ENCODE measurements around the gene ZNRD2. TPM values are rescaled to one million over a fixed set of nuclear protein-coding genes. Genes with fewer than 3 reads are reported as not detected.

Gene ZNRD2
- total and polyA plus RNA-seq, 4 experiments from 2014 or later: 24.6 to 74.9 (median 48.8) TPM

DNA sequence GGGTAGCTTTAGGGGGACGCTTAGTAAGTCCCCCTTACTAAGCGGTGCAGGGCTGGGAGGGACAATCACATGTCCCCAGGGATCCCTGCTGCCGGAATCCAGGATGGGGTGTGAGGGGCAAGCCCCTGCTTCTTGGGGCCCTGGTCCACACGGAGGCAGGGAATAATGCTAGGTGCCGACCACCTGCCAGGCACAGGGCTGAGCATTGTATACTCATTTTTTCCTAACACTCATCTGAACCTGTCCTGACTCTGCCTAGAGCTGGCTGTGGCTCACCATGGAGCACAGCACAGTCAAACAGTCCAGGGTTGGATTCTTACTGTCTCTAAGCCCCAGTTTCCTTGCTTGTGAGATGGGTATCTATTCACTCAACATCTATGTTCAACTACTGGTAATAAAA lies 10.7 kb upstream of the ZNRD2 start:
- Mint-ChIP-seq H3K4me1 (peaks cover 37 to 65% (median 52%) of the 10 kb centered on the region in 4 donors), H3K27ac (peak overlapping the region; percentile 55 to 90 (median 81))

DNA sequence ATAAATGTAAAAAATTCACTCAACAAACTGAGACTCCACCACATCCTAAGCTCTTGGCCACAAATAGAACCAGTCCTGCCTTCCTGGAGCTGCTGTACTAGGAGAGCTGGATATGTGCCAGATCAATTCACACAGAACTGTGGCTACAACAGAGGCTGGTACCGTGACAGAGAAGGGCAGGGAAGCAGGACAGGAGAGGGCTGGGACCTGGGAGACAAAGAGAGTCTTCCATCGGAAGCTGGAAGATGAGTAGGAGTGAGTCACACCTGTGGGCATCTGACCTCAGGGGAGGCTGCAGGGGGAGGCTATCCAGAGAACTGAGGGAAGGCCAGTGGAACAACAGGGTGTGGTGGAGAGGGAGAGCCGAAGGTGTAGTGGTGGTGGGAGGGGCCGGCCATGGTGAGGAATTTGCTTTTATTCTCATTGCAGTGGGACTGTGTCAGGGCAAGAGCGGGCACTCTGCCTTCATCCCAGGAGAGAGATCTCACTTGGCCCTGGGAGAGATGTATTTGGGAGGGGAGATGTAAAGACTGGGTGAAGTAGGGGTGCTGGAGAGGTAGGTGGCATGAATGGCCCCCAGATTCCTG lies 10.2 kb upstream of the ZNRD2 start:
- no peaks in the 10 kb centered on the region for H3K9me3 Mint-ChIP-seq
- H3K4me1 Mint-ChIP-seq: peaks cover 35 to 65% (median 50%) of the 10 kb centered on the region in 4 donors
- H3K4me3 Mint-ChIP-seq: peak overlapping the region in 5 of 8 donors; percentile 21 to 61 (median 39)

More for the DNA sequence above, 10.7 kb upstream of the ZNRD2 start:
- Histone ChIP-seq H3K9me3 (ENCODE audit: control insufficient read depth in 1 of 2, low read length in 2 of 2) (no peaks in the 10 kb centered on the region), H3K27ac (ENCODE audit: low read depth, low read length) (peak overlapping the region; percentile 70), H3K36me3 (ENCODE audit: insufficient read depth, low read length) (no peaks in the 10 kb centered on the region), H3K27me3 (ENCODE audit: insufficient read depth, low read length) (no peaks in the 10 kb centered on the region), H3K4me1 (ENCODE audit: insufficient read depth, low read length) (peaks cover 63% of the 10 kb centered on the region), H3K4me3 (ENCODE audit: low read length in 2 of 2) (no peak overlapping the region)
- Mint-ChIP-seq H3K4me3 (peak overlapping the region; percentile 21 to 70 (median 59)), H3K9me3 (no peaks in the 10 kb centered on the region), H3K27me3 (no peaks in the 10 kb centered on the region), H3K36me3 (peaks cover 0 to 1% of the 10 kb centered on the region in 2 donors)
- ChIA-PET POLR2A (ENCODE audit: partially characterized antibody) (interaction anchor here (1.3 to 18.2 kb wide), 7 partner anchors 11 to 62 kb away, joined by 4 to 403 read pairs (median 7); partner anchors contain the start of genes EHBP1L1, FAM89B, SCYL1 and ZNRD2), CTCF (ENCODE audit: partially characterized antibody) (interaction anchor here (0.9 to 1.6 kb wide), 5 partner anchors 9 to 29 kb away, joined by 3 to 6 read pairs (median 3); no protein-coding TSS in a partner anchor)
- intact Hi-C loops (cut with micrococcal nuclease): no loop called here
- peak in 1 of 5 donors; percentile 33 for DNase-seq

DNA sequence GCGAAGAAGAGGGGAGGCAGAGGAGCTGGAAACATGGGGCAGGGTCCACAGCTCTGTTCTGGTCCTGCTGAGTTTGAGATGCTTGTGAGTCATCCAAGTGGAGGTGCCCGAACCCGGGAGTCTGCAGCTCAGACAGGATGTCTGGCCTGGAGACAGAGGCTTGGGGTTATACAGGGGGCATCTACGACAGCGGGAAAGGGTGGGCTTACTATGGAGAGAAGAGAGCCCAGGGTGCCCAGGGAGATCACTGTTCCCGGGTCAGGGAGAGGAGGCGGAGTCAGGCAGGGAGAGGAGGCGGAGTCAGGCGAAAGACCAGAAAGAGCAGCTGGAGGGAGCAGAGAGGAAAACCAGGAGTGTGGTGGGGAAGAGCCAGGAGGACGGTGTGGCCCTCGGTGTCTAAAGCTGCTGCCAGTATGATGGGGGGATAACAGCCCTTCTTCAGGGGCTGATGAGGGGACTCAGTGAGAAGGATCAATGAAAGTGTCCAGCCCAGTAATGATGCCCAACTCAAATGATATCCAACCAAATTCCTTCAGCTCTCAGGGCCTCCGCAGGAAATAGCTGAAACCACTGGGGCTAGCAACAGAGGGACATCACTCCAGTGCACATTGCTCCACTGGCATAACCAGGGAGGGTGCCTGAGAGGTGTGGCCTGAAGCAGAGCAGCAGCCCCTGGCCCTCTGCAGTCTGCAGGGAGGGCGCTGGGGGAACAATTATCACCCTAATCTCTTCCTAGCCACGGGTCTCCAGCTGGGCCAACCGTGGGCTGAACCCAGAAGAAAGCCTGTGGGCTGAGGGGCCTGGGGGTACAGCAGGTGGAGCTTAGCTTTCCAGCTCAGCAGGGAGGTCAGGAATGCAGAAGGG lies 9.5 kb upstream of the ZNRD2 start:
- DNase-seq: peak in 1 of 5 donors; percentile 31
- Histone ChIP-seq H3K27me3 (ENCODE audit: insufficient read depth, low read length) (no peaks in the 10 kb centered on the region), H3K36me3 (ENCODE audit: insufficient read depth, low read length) (no peaks in the 10 kb centered on the region), H3K4me3 (ENCODE audit: low read length in 2 of 2) (no peak overlapping the region), H3K9me3 (ENCODE audit: control insufficient read depth in 1 of 2, low read length in 2 of 2) (no peaks in the 10 kb centered on the region), H3K27ac (ENCODE audit: low read depth, low read length) (no peak overlapping the region), H3K4me1 (ENCODE audit: insufficient read depth, low read length) (peaks cover 63% of the 10 kb centered on the region)
- Mint-ChIP-seq H3K27ac (peak overlapping the region; percentile 13 to 91 (median 61)), H3K36me3 (no peaks in the 10 kb centered on the region), H3K4me1 (peaks cover 37 to 65% (median 51%) of the 10 kb centered on the region in 4 donors), H3K9me3 (no peaks in the 10 kb centered on the region), H3K4me3 (peak overlapping the region in 4 of 8 donors; percentile 21 to 56 (median 38)), H3K27me3 (no peaks in the 10 kb centered on the region)
- ChIA-PET CTCF (ENCODE audit: partially characterized antibody) (interaction anchor here (0.7 to 2.1 kb wide), 6 partner anchors 9 to 20 kb away, joined by 3 to 7 read pairs (median 4); partner anchors contain the start of genes FAM89B and ZNRD2), POLR2A (ENCODE audit: partially characterized antibody) (interaction anchor here (0.8 to 18.2 kb wide), 9 partner anchors 11 to 138 kb away, joined by 3 to 403 read pairs (median 4); partner anchors contain the start of genes EHBP1L1, FAM89B, NEAT1 and PCNX3)
- intact Hi-C loops (cut with micrococcal nuclease): no loop called here

More for the DNA sequence above, 10.2 kb upstream of the ZNRD2 start:
- peaks cover 63% of the 10 kb centered on the region for H3K4me1 ChIP-seq (ENCODE audit: insufficient read depth, low read length)
- peak overlapping the region in 6 of 7 donors; percentile 55 to 91 (median 84) for H3K27ac Mint-ChIP-seq
- H3K36me3 ChIP-seq (ENCODE audit: insufficient read depth, low read length): no peaks in the 10 kb centered on the region
- H3K27me3 ChIP-seq (ENCODE audit: insufficient read depth, low read length): no peaks in the 10 kb centered on the region
- ChIA-PET CTCF (ENCODE audit: partially characterized antibody) (interaction anchor here (1.0 to 2.1 kb wide), 3 partner anchors 12 to 19 kb away, joined by 3 to 7 read pairs (median 6); partner anchors contain the start of gene FAM89B), POLR2A (ENCODE audit: partially characterized antibody) (interaction anchor here (0.9 to 18.2 kb wide), 8 partner anchors 11 to 62 kb away, joined by 3 to 403 read pairs (median 6); partner anchors contain the start of genes EHBP1L1, FAM89B, SCYL1 and ZNRD2)
- peak in 1 of 5 donors; percentile 28 for DNase-seq
- intact Hi-C loops (cut with micrococcal nuclease): no loop called here
- no peaks in the 10 kb centered on the region for H3K27me3 Mint-ChIP-seq
- H3K36me3 Mint-ChIP-seq: no peaks in the 10 kb centered on the region
- H3K27ac ChIP-seq (ENCODE audit: low read depth, low read length): no peak overlapping the region
- H3K4me3 ChIP-seq (ENCODE audit: low read length in 2 of 2): no peak overlapping the region
- H3K9me3 ChIP-seq (ENCODE audit: control insufficient read depth in 1 of 2, low read length in 2 of 2): no peaks in the 10 kb centered on the region

DNA sequence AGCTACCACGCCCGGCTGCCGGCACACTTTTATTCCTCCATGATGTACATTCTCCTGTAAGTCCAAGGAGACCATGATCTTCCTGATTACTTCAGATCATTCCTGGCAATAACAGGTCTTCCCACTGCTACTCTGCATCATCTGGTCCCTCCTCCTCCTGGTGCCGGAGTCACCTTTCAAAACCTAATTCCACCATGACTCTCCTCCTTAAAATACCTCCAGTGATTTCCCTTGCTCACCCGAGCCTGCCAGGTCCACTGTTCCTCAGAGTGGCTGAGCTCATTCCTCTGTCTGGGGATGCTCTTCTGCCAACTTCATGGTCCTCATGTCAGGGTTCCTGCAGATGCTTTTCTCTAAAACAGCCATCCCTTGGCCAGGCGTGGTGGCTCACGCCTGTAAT lies 8.3 kb upstream of the ZNRD2 start:
- Histone ChIP-seq H3K36me3 (ENCODE audit: insufficient read depth, low read length) (no peaks in the 10 kb centered on the region), H3K4me1 (ENCODE audit: insufficient read depth, low read length) (peaks cover 63% of the 10 kb centered on the region), H3K4me3 (ENCODE audit: low read length in 2 of 2) (no peak overlapping the region), H3K27ac (ENCODE audit: low read depth, low read length) (no peak overlapping the region), H3K9me3 (ENCODE audit: control insufficient read depth in 1 of 2, low read length in 2 of 2) (no peaks in the 10 kb centered on the region), H3K27me3 (ENCODE audit: insufficient read depth, low read length) (no peaks in the 10 kb centered on the region)
- Mint-ChIP-seq H3K4me1 (peaks cover 38 to 65% (median 51%) of the 10 kb centered on the region in 4 donors), H3K27ac (peak overlapping the region in 2 of 7 donors; percentile 9 to 86), H3K36me3 (no peaks in the 10 kb centered on the region), H3K4me3 (peak overlapping the region in 1 of 8 donors; percentile 36), H3K27me3 (no peaks in the 10 kb centered on the region), H3K9me3 (no peaks in the 10 kb centered on the region)
- POLR2A ChIA-PET (ENCODE audit: partially characterized antibody): interaction anchor here (0.8 to 18.2 kb wide), 7 partner anchors 9 to 139 kb away, joined by 3 to 403 read pairs (median 12); partner anchors contain the start of genes EHBP1L1, FAM89B, MALAT1 and NEAT1
- CTCF ChIA-PET (ENCODE audit: partially characterized antibody): interaction anchor here (0.7 to 2.1 kb wide), 5 partner anchors 10 to 21 kb away, joined by 3 to 7 read pairs (median 7); partner anchors contain the start of gene FAM89B
- no peak for DNase-seq
- intact Hi-C loops (cut with micrococcal nuclease): no loop called here

DNA sequence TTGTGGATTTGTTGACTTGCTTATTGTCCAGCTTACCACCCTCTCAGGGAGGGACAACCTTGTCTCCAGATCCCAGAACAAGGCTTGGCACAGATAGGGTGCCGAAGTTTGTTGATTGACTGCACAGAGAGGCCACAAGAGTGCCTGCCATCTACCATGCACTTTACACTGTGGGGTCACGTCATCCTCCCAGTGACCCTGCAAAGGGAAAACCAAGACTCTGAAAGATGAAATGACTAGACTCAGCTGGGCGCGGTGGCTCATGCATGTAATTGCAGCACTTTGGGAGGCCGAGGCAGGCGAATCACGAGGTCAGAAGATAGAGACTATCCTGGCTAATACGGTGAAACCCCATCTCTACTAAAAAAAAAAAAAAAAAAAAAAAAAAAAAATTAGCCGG lies 7.5 kb upstream of the ZNRD2 start:
- Mint-ChIP-seq H3K4me3 (no peak overlapping the region), H3K9me3 (no peaks in the 10 kb centered on the region), H3K27me3 (no peaks in the 10 kb centered on the region), H3K27ac (peak overlapping the region in 2 of 7 donors; percentile 15 to 25), H3K36me3 (no peaks in the 10 kb centered on the region), H3K4me1 (peaks cover 36 to 65% (median 49%) of the 10 kb centered on the region in 4 donors)
- no peak overlapping the region for H3K4me3 ChIP-seq (ENCODE audit: low read length in 2 of 2)
- DNase-seq: no peak
- no peaks in the 10 kb centered on the region for H3K27me3 ChIP-seq (ENCODE audit: insufficient read depth, low read length)
- H3K27ac ChIP-seq (ENCODE audit: low read depth, low read length): no peak overlapping the region
- CTCF ChIA-PET (ENCODE audit: partially characterized antibody): interaction anchor here (0.9 to 1.6 kb wide), 3 partner anchors 11 to 22 kb away, joined by 3 to 7 read pairs (median 7); no protein-coding TSS in a partner anchor
- H3K4me1 ChIP-seq (ENCODE audit: insufficient read depth, low read length): peaks cover 65% of the 10 kb centered on the region
- no peaks in the 10 kb centered on the region for H3K36me3 ChIP-seq (ENCODE audit: insufficient read depth, low read length)
- intact Hi-C loops (cut with micrococcal nuclease): no loop called here
- H3K9me3 ChIP-seq (ENCODE audit: control insufficient read depth in 1 of 2, low read length in 2 of 2): no peaks in the 10 kb centered on the region
- POLR2A ChIA-PET (ENCODE audit: partially characterized antibody): interaction anchor here (1.1 to 18.2 kb wide), 9 partner anchors 4 to 451 kb away, joined by 3 to 403 read pairs (median 5); partner anchors contain the start of genes EHBP1L1, FAM89B, LTBP3 and MALAT1

DNA sequence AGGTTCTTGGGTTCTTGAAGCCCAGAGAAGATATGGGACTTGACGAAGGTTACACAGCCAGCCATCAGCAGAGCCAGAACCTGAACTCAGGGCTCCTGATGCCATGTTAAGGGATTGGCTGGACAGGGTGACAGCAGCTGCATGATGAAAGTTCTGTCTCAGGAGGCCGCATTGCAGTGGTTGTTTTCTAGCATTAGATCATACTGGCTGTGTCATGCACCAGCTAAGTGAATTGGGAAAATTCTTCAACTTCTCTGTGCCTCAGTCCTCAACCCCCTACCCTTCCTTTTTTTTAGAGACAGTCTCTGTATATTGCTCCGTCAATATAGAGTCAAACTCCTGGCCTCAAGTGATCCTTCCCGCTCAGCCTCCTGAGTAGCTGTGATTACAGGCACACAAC lies 6.7 kb upstream of the ZNRD2 start:
- Histone ChIP-seq H3K4me1 (ENCODE audit: insufficient read depth, low read length) (peaks cover 72% of the 10 kb centered on the region), H3K4me3 (ENCODE audit: low read length in 2 of 2) (no peak overlapping the region), H3K27me3 (ENCODE audit: insufficient read depth, low read length) (no peaks in the 10 kb centered on the region), H3K36me3 (ENCODE audit: insufficient read depth, low read length) (no peaks in the 10 kb centered on the region), H3K9me3 (ENCODE audit: control insufficient read depth in 1 of 2, low read length in 2 of 2) (no peaks in the 10 kb centered on the region), H3K27ac (ENCODE audit: low read depth, low read length) (no peak overlapping the region)
- peak overlapping the region in 6 of 7 donors; percentile 19 to 90 (median 66) for H3K27ac Mint-ChIP-seq
- intact Hi-C loops (cut with micrococcal nuclease): no loop called here
- peaks cover 40 to 73% (median 55%) of the 10 kb centered on the region in 4 donors for H3K4me1 Mint-ChIP-seq
- H3K4me3 Mint-ChIP-seq: peak overlapping the region in 2 of 8 donors; percentile 52 to 54
- CTCF ChIA-PET (ENCODE audit: partially characterized antibody): interaction anchor here (1.0 to 3.1 kb wide), 3 partner anchors 10 to 18 kb away, joined by 3 to 24 read pairs (median 7); no protein-coding TSS in a partner anchor
- DNase-seq: no peak
- no peaks in the 10 kb centered on the region for H3K27me3 Mint-ChIP-seq
- H3K9me3 Mint-ChIP-seq: no peaks in the 10 kb centered on the region
- POLR2A ChIA-PET (ENCODE audit: partially characterized antibody): interaction anchor here (1.0 to 18.2 kb wide), 10 partner anchors 4 to 452 kb away, joined by 3 to 403 read pairs (median 9); partner anchors contain the start of genes EHBP1L1, FAM89B, LTBP3 and MALAT1
- peaks cover 0 to 4% of the 10 kb centered on the region in 2 donors for H3K36me3 Mint-ChIP-seq
